ENCODE results near the gene C4B.

C4B gene

DNA sequence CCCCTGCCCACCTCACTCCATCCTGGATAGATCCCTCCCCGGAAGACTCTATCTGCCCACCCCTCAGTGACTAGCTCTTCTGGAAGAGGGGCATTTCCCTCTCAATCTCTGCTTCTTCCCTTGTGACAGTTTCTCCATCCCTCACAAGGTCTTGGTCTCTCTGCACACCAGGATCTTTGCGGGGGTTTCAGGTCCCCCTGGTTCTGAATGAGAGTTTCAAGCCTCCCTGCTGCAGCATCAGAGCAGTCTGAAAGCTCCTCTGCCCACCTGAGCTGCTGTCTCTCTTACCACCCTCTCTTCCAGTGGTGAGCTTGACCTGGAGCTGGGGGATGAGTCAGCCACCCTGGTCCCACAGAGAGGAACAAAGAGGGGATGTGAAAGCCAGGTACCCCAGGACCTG, 70.2 kb downstream of the C4B start:
- no peak for DNase-seq

Measured in NCI-H1092 (cell line).